T-helper 1 cell treated with Interleukin-12 subunit alpha and Interleukin-12 subunit beta and Interleukin-4 antibody, amounts not matched to agents 30 ng/mL and 1 ng/mL, for 36 hours (primary cell): ENCODE data around the gene GTF3C6. TPM values are rescaled to one million over a fixed set of nuclear protein-coding genes. Genes with fewer than 3 reads are reported as not detected.
"Not testable (repeated sequence)": the region's sequence is repeated elsewhere in the genome, so short reads cannot be mapped to it uniquely, and the experiment has no call there.

ENCODE experiments used
- intact Hi-C: fragments of 100-400 bp; cut with micrococcal nuclease; formaldehyde crosslinking; loops from one replicate; pipeline ENCODE4 v1.15.1; 2024
- total RNA-seq: library from RNA; stranded (reverse); gene quantifications from 2 replicates; pipeline ENCODE4 v1.2.3, GENCODE V29; 2022

GTF3C6 gene
- total RNA-seq, 1 donor from 2014 or later: 105 TPM

GRCh38 chr6:110976575-110976974 is 18.1 kb downstream of the GTF3C6 start:
- intact Hi-C loops: no loop called here

GRCh38 chr6:110979565-110980101 is 21.1 kb downstream of the GTF3C6 start:
- intact Hi-C loops: loop anchor here (2.0 to 10.0 kb wide), 5 partner anchors 107 to 1885 kb away; partner anchors contain the start of genes AK9, CEP57L1, FIG4 and FYN

- intact Hi-C loops: loop anchor here (2.0 to 10.0 kb wide), 5 partner anchors 107 to 1885 kb away; partner anchors contain the start of genes AK9, CEP57L1, FIG4 and FYN
Measured at GRCh38 chr6:110980227-110980626, 21.7 kb downstream of the GTF3C6 start.

- intact Hi-C loops: loop anchor here (1.0 to 10.0 kb wide), 10 partner anchors 22 to 1886 kb away; partner anchors contain the start of genes AK9, AMD1, CDC40 and CDK19
Measured at GRCh38 chr6:110980648-110981047, 22.1 kb downstream of the GTF3C6 start.

- intact Hi-C loops: loop anchor here (1.0 to 10.0 kb wide), 10 partner anchors 23 to 1886 kb away; partner anchors contain the start of genes AK9, AMD1, CDC40 and CDK19
Measured at GRCh38 chr6:110981202-110981600, 22.7 kb downstream of the GTF3C6 start.

GRCh38 chr6:110990840-110991576 is 32.5 kb downstream of the GTF3C6 start:
- intact Hi-C loops: no loop called here

GRCh38 chr6:110996691-110997090 is 38.2 kb downstream of the GTF3C6 start:
- intact Hi-C loops: no loop called here

- intact Hi-C loops: loop anchor here (1.0 kb wide), 2 partner anchors 317 to 471 kb away; no protein-coding TSS in a partner anchor
Measured at GRCh38 chr6:110999634-111000270, 41.2 kb downstream of the GTF3C6 start.

- intact Hi-C loops: no loop called here
Measured at GRCh38 chr6:111002350-111002749, 43.8 kb downstream of the GTF3C6 start.

- intact Hi-C loops: loop anchor here (1.0 to 5.0 kb wide), 4 partner anchors 199 to 1151 kb away; a partner anchor contains a TSS
Measured at GRCh38 chr6:111011360-111012142, 53.0 kb downstream of the GTF3C6 start.

GRCh38 chr6:111012143-111012452 is 53.6 kb downstream of the GTF3C6 start:
- intact Hi-C loops: loop anchor here (5.0 kb wide), 1 partner anchor 1150 kb away; no protein-coding TSS in a partner anchor

- intact Hi-C loops: loop anchor here (5.0 kb wide), 1 partner anchor 1150 kb away; no protein-coding TSS in a partner anchor
Measured at GRCh38 chr6:111012520-111012919, 54.0 kb downstream of the GTF3C6 start.

- intact Hi-C loops: loop anchor here (5.0 kb wide), 1 partner anchor 1149 kb away; no protein-coding TSS in a partner anchor
Measured at GRCh38 chr6:111013144-111013915, 54.8 kb downstream of the GTF3C6 start.

- intact Hi-C loops: no loop called here
Measured at GRCh38 chr6:111015389-111016124, 57.1 kb downstream of the GTF3C6 start.

GRCh38 chr6:111017241-111017640 is 58.7 kb downstream of the GTF3C6 start:
- intact Hi-C loops: not testable (repeated sequence)
